T-helper 17 cell (primary cell): ENCODE results near the gene ABCA12. TPM values are rescaled to one million over a fixed set of nuclear protein-coding genes. Genes with fewer than 3 reads are reported as not detected.

Experiments
- ATAC-seq: fragments of 150-1000 bp; cut with Tn5 transposase; 2 replicates; pipeline ENCODE4 v1.10.0; 2021; ENCODE audit warnings: mild to moderate bottlenecking, moderate library complexity
- DNase-seq, 3 donors: peaks; one replicate each; pipeline versions ENCODE4 v3.0.0 to v3.0.0-alpha.2; 2020 to 2021
- H3K9me3 ChIP-seq: one replicate; pipeline ENCODE4 v1.7.0; 2013; ENCODE audit warnings: low read length, mild to moderate bottlenecking; ENCODE audit not compliant: control insufficient read depth, poor library complexity, severe bottlenecking
- H3K27ac Mint-ChIP-seq: one replicate; pipeline ENCODE4 v1.8.0; 2022; ENCODE audit warnings: mild to moderate bottlenecking, moderate library complexity, mixed read lengths
- H3K27me3 Mint-ChIP-seq: one replicate; pipeline ENCODE4 v1.8.0; 2022; ENCODE audit warnings: mixed read lengths
- H3K36me3 Mint-ChIP-seq: one replicate; pipeline ENCODE4 v1.8.0; 2022; ENCODE audit warnings: low read depth, mixed read lengths
- H3K4me1 Mint-ChIP-seq: one replicate; pipeline ENCODE4 v1.8.0; 2022; ENCODE audit warnings: mild to moderate bottlenecking, mixed read lengths
- H3K4me3 Mint-ChIP-seq: one replicate; pipeline ENCODE4 v1.8.0; 2022; ENCODE audit warnings: mild to moderate bottlenecking, moderate library complexity, mixed read lengths
- total RNA-seq, 4 donors: library from RNA in 2 of 4; stranded (reverse) in 2 of 4; gene quantifications; one replicate each; pipeline ENCODE4 v1.2.3 and lab custom pipeline; 2022 to 2026

ABCA12 gene
- total RNA-seq, 2 donors from 2014 or later: not detected

GRCh38 chr2:215105607-215106354 is 32.6 kb downstream of the ABCA12 start:
- Mint-ChIP-seq H3K36me3 (no peaks in the 10 kb centered on the region), H3K4me3 (no peak overlapping the region), H3K4me1 (no peaks in the 10 kb centered on the region), H3K27ac (no peak overlapping the region), H3K27me3 (no peaks in the 10 kb centered on the region)
- no peak for DNase-seq
- H3K9me3 ChIP-seq: no peaks in the 10 kb centered on the region
- no peak for ATAC-seq

- H3K9me3 ChIP-seq: no peaks in the 10 kb centered on the region
- no peak for ATAC-seq
- Mint-ChIP-seq H3K27ac (no peak overlapping the region), H3K27me3 (no peaks in the 10 kb centered on the region), H3K4me3 (no peak overlapping the region), H3K4me1 (no peaks in the 10 kb centered on the region), H3K36me3 (no peaks in the 10 kb centered on the region)
- no peak for DNase-seq
Observed at GRCh38 chr2:215104226-215104625, 34.2 kb downstream of the ABCA12 start.

GRCh38 chr2:215098875-215099274 is 39.6 kb downstream of the ABCA12 start:
- H3K9me3 ChIP-seq: no peaks in the 10 kb centered on the region
- Mint-ChIP-seq H3K36me3 (no peaks in the 10 kb centered on the region), H3K4me3 (no peak overlapping the region), H3K4me1 (no peaks in the 10 kb centered on the region), H3K27ac (no peak overlapping the region), H3K27me3 (no peaks in the 10 kb centered on the region)
- no peak for ATAC-seq
- DNase-seq: no peak

GRCh38 chr2:215084080-215084479 is 54.3 kb downstream of the ABCA12 start:
- peaks cover 7% of the 10 kb centered on the region for H3K27me3 Mint-ChIP-seq
- H3K4me1 Mint-ChIP-seq: no peaks in the 10 kb centered on the region
- no peaks in the 10 kb centered on the region for H3K9me3 ChIP-seq
- ATAC-seq (no peak), DNase-seq (no peak)
- no peak overlapping the region for H3K27ac Mint-ChIP-seq
- no peak overlapping the region for H3K4me3 Mint-ChIP-seq
- no peaks in the 10 kb centered on the region for H3K36me3 Mint-ChIP-seq

GRCh38 chr2:215083146-215083545 is 55.3 kb downstream of the ABCA12 start:
- Mint-ChIP-seq H3K4me3 (no peak overlapping the region), H3K27me3 (peaks cover 15% of the 10 kb centered on the region), H3K36me3 (no peaks in the 10 kb centered on the region), H3K4me1 (no peaks in the 10 kb centered on the region), H3K27ac (no peak overlapping the region)
- no peak for DNase-seq
- no peaks in the 10 kb centered on the region for H3K9me3 ChIP-seq
- no peak for ATAC-seq

GRCh38 chr2:215082446-215082845 is 56.0 kb downstream of the ABCA12 start:
- DNase-seq (no peak), ATAC-seq (no peak)
- Mint-ChIP-seq H3K36me3 (no peaks in the 10 kb centered on the region), H3K4me3 (no peak overlapping the region), H3K27ac (no peak overlapping the region), H3K4me1 (no peaks in the 10 kb centered on the region), H3K27me3 (peaks cover 17% of the 10 kb centered on the region)
- no peaks in the 10 kb centered on the region for H3K9me3 ChIP-seq

GRCh38 chr2:215080545-215080944 is 57.9 kb downstream of the ABCA12 start:
- H3K4me3 Mint-ChIP-seq: no peak overlapping the region
- no peak for ATAC-seq
- H3K27ac Mint-ChIP-seq: no peak overlapping the region
- peaks cover 17% of the 10 kb centered on the region for H3K27me3 Mint-ChIP-seq
- DNase-seq: no peak
- H3K4me1 Mint-ChIP-seq: no peaks in the 10 kb centered on the region
- H3K9me3 ChIP-seq: no peaks in the 10 kb centered on the region
- H3K36me3 Mint-ChIP-seq: no peaks in the 10 kb centered on the region

GRCh38 chr2:215071676-215072075 is 66.8 kb downstream of the ABCA12 start:
- H3K9me3 ChIP-seq: no peaks in the 10 kb centered on the region
- DNase-seq (no peak), ATAC-seq (no peak)
- no peaks in the 10 kb centered on the region for H3K4me1 Mint-ChIP-seq
- no peak overlapping the region for H3K4me3 Mint-ChIP-seq
- H3K27me3 Mint-ChIP-seq: no peaks in the 10 kb centered on the region
- no peaks in the 10 kb centered on the region for H3K36me3 Mint-ChIP-seq
- no peak overlapping the region for H3K27ac Mint-ChIP-seq

- Mint-ChIP-seq H3K27me3 (peaks cover 5% of the 10 kb centered on the region), H3K27ac (no peak overlapping the region), H3K4me1 (no peaks in the 10 kb centered on the region), H3K36me3 (no peaks in the 10 kb centered on the region), H3K4me3 (no peak overlapping the region)
- ATAC-seq: no peak
- H3K9me3 ChIP-seq: no peaks in the 10 kb centered on the region
- no peak for DNase-seq
Observed at GRCh38 chr2:215068399-215068798, 70.0 kb downstream of the ABCA12 start.

GRCh38 chr2:215066124-215066523 is 72.3 kb downstream of the ABCA12 start:
- Mint-ChIP-seq H3K4me1 (no peaks in the 10 kb centered on the region), H3K4me3 (no peak overlapping the region), H3K36me3 (no peaks in the 10 kb centered on the region), H3K27me3 (peaks cover 5% of the 10 kb centered on the region), H3K27ac (no peak overlapping the region)
- H3K9me3 ChIP-seq: no peaks in the 10 kb centered on the region
- ATAC-seq (no peak), DNase-seq (no peak)

GRCh38 chr2:215063526-215063925 is 74.9 kb downstream of the ABCA12 start:
- H3K27me3 Mint-ChIP-seq: peaks cover 5% of the 10 kb centered on the region
- no peak overlapping the region for H3K4me3 Mint-ChIP-seq
- H3K4me1 Mint-ChIP-seq: no peaks in the 10 kb centered on the region
- DNase-seq (no peak), ATAC-seq (no peak)
- H3K36me3 Mint-ChIP-seq: no peaks in the 10 kb centered on the region
- H3K27ac Mint-ChIP-seq: no peak overlapping the region
- H3K9me3 ChIP-seq: no peaks in the 10 kb centered on the region

- DNase-seq (no peak), ATAC-seq (no peak)
- H3K9me3 ChIP-seq: no peaks in the 10 kb centered on the region
- Mint-ChIP-seq H3K4me3 (no peak overlapping the region), H3K36me3 (no peaks in the 10 kb centered on the region), H3K27ac (no peak overlapping the region), H3K27me3 (peaks cover 3% of the 10 kb centered on the region), H3K4me1 (no peaks in the 10 kb centered on the region)
Observed at GRCh38 chr2:215060861-215061536, 77.4 kb downstream of the ABCA12 start.

- no peaks in the 10 kb centered on the region for H3K4me1 Mint-ChIP-seq
- no peaks in the 10 kb centered on the region for H3K36me3 Mint-ChIP-seq
- H3K9me3 ChIP-seq: no peaks in the 10 kb centered on the region
- no peak overlapping the region for H3K27ac Mint-ChIP-seq
- no peak for DNase-seq
- no peak overlapping the region for H3K4me3 Mint-ChIP-seq
- H3K27me3 Mint-ChIP-seq: no peaks in the 10 kb centered on the region
- no peak for ATAC-seq
Observed at GRCh38 chr2:215059724-215060123, 78.7 kb downstream of the ABCA12 start.

- H3K4me3 Mint-ChIP-seq: no peak overlapping the region
- no peaks in the 10 kb centered on the region for H3K9me3 ChIP-seq
- DNase-seq (no peak), ATAC-seq (no peak)
- H3K27me3 Mint-ChIP-seq: no peaks in the 10 kb centered on the region
- H3K36me3 Mint-ChIP-seq: no peaks in the 10 kb centered on the region
- no peaks in the 10 kb centered on the region for H3K4me1 Mint-ChIP-seq
- no peak overlapping the region for H3K27ac Mint-ChIP-seq
Observed at GRCh38 chr2:215055891-215056290, 82.5 kb downstream of the ABCA12 start.
